ENCODE data around the gene GABPB2.

GABPB2 gene

GRCh38 chr1:151143057-151143435 is 72.5 kb downstream of the GABPB2 start:
- no peaks in the 10 kb centered on the region for H3F3A ChIP-seq (ENCODE audit: insufficient read depth)
- no peak overlapping the region for H3K27ac ChIP-seq (ENCODE audit: low read depth, low read length)
- H3K27me3 ChIP-seq (ENCODE audit: low read length): no peaks in the 10 kb centered on the region
- H3K4me2 ChIP-seq (ENCODE audit: low read depth, low read length, poor library complexity, severe bottlenecking): no peak overlapping the region
- H3K79me2 ChIP-seq (ENCODE audit: insufficient read depth, low read length): no peaks in the 10 kb centered on the region
- H3K9ac ChIP-seq (ENCODE audit: low read length): no peak overlapping the region
- no peak for TF ChIP-seq CTCF (IDR thresholded peaks at IDR 0.05; ENCODE audit: insufficient read depth, low read length, poor library complexity, severe bottlenecking)
- TF ChIP-seq EZH2phosphoT487 (conservative IDR thresholded peaks at IDR 0.05; ENCODE audit: low read length): no peak
- H3K9me3 ChIP-seq (ENCODE audit: insufficient read depth, low read length): no peaks in the 10 kb centered on the region
- H3K4me3 ChIP-seq (ENCODE audit: insufficient read depth, low read length, poor library complexity, severe bottlenecking): no peak overlapping the region
- H3K9me2 ChIP-seq (replicated peaks; ENCODE audit: insufficient read depth, low read length): no peaks in the 10 kb centered on the region
- no peaks in the 10 kb centered on the region for H4K20me1 ChIP-seq (ENCODE audit: low read depth, low read length)
- no peaks in the 10 kb centered on the region for H3K36me3 ChIP-seq (ENCODE audit: low read length)
- H2AFZ ChIP-seq (ENCODE audit: low read depth, low read length, severe bottlenecking): no peak overlapping the region

GRCh38 chr1:151143986-151144385 is 73.4 kb downstream of the GABPB2 start:
- Histone ChIP-seq H2AFZ (ENCODE audit: low read depth, low read length, severe bottlenecking) (no peak overlapping the region), H3K27ac (ENCODE audit: low read depth, low read length) (no peak overlapping the region), H3K9me2 (replicated peaks; ENCODE audit: insufficient read depth, low read length) (no peaks in the 10 kb centered on the region), H3K4me3 (ENCODE audit: insufficient read depth, low read length, poor library complexity, severe bottlenecking) (no peak overlapping the region), H4K20me1 (ENCODE audit: low read depth, low read length) (no peaks in the 10 kb centered on the region), H3K9me3 (ENCODE audit: insufficient read depth, low read length) (no peaks in the 10 kb centered on the region), H3F3A (ENCODE audit: insufficient read depth) (no peaks in the 10 kb centered on the region), H3K27me3 (ENCODE audit: low read length) (no peaks in the 10 kb centered on the region), H3K4me2 (ENCODE audit: low read depth, low read length, poor library complexity, severe bottlenecking) (no peak overlapping the region), H3K36me3 (ENCODE audit: low read length) (no peaks in the 10 kb centered on the region), H3K79me2 (ENCODE audit: insufficient read depth, low read length) (no peaks in the 10 kb centered on the region), H3K9ac (ENCODE audit: low read length) (no peak overlapping the region)
- TF ChIP-seq EZH2phosphoT487 (conservative IDR thresholded peaks at IDR 0.05; ENCODE audit: low read length) (no peak), CTCF (IDR thresholded peaks at IDR 0.05; ENCODE audit: insufficient read depth, low read length, poor library complexity, severe bottlenecking) (no peak)

GRCh38 chr1:151144474-151145303 is 74.1 kb downstream of the GABPB2 start:
- no peak overlapping the region for H2AFZ ChIP-seq (ENCODE audit: low read depth, low read length, severe bottlenecking)
- H3K4me3 ChIP-seq (ENCODE audit: insufficient read depth, low read length, poor library complexity, severe bottlenecking): no peak overlapping the region
- no peak overlapping the region for H3K4me2 ChIP-seq (ENCODE audit: low read depth, low read length, poor library complexity, severe bottlenecking)

More at GRCh38 chr1:151144474-151145303, 74.1 kb downstream of the GABPB2 start:
- Histone ChIP-seq H3K9ac (ENCODE audit: low read length) (no peak overlapping the region), H3K79me2 (ENCODE audit: insufficient read depth, low read length) (no peaks in the 10 kb centered on the region), H3K36me3 (ENCODE audit: low read length) (no peaks in the 10 kb centered on the region), H3K9me2 (replicated peaks; ENCODE audit: insufficient read depth, low read length) (no peaks in the 10 kb centered on the region), H4K20me1 (ENCODE audit: low read depth, low read length) (no peaks in the 10 kb centered on the region), H3K27me3 (ENCODE audit: low read length) (no peaks in the 10 kb centered on the region), H3F3A (ENCODE audit: insufficient read depth) (no peaks in the 10 kb centered on the region), H3K27ac (ENCODE audit: low read depth, low read length) (no peak overlapping the region), H3K9me3 (ENCODE audit: insufficient read depth, low read length) (no peaks in the 10 kb centered on the region)
- TF ChIP-seq CTCF (IDR thresholded peaks at IDR 0.05; ENCODE audit: insufficient read depth, low read length, poor library complexity, severe bottlenecking): no peak
- TF ChIP-seq EZH2phosphoT487 (conservative IDR thresholded peaks at IDR 0.05; ENCODE audit: low read length): no peak
